Subcutaneous adipose tissue (tissue), 4 donors: ENCODE data around the gene ALDH1A3. TPM values are rescaled to one million over a fixed set of nuclear protein-coding genes. Genes with fewer than 3 reads are reported as not detected.

Experiments used
- total RNA-seq, 4 donors: library from RNA; depleted of rRNA; stranded (reverse); fragments of >200 nt; gene quantifications; one replicate each; pipeline ENCODE4 v1.1.0, GENCODE V29; 2016
- TF ChIP-seq, protein P1 (sequence below): fragments of 450-650 bp; IDR thresholded peaks from one replicate; pipeline ENCODE4 v1.5.1; 2016; ENCODE audit warnings: low read depth, mild to moderate bottlenecking, control low read depth, antibody characterized with exemption, moderate library complexity

The ALDH1A3 gene
- total RNA-seq, 4 donors from 2014 or later: 9.6 to 54.3 (median 36.6) TPM

DNA sequence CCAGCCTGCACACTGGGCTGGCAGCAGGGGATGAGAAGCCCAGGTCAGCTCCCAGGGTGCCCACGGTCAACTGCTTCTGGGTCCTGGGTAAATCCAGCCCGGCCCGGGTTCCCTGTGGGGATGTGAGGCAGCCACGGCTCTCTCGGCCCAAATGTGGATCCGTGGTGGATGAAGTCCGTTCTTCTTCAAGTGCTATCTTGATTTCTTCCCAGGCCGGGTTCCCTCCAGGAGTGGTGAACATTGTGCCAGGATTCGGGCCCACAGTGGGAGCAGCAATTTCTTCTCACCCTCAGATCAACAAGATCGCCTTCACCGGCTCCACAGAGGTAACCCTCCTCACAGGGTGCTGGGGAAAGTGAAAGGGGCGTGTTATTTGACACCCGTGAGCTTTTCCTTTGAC is 16.1 kb downstream of the ALDH1A3 start:
- TF ChIP-seq, protein P1, sequence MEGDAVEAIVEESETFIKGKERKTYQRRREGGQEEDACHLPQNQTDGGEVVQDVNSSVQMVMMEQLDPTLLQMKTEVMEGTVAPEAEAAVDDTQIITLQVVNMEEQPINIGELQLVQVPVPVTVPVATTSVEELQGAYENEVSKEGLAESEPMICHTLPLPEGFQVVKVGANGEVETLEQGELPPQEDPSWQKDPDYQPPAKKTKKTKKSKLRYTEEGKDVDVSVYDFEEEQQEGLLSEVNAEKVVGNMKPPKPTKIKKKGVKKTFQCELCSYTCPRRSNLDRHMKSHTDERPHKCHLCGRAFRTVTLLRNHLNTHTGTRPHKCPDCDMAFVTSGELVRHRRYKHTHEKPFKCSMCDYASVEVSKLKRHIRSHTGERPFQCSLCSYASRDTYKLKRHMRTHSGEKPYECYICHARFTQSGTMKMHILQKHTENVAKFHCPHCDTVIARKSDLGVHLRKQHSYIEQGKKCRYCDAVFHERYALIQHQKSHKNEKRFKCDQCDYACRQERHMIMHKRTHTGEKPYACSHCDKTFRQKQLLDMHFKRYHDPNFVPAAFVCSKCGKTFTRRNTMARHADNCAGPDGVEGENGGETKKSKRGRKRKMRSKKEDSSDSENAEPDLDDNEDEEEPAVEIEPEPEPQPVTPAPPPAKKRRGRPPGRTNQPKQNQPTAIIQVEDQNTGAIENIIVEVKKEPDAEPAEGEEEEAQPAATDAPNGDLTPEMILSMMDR: no peak

DNA sequence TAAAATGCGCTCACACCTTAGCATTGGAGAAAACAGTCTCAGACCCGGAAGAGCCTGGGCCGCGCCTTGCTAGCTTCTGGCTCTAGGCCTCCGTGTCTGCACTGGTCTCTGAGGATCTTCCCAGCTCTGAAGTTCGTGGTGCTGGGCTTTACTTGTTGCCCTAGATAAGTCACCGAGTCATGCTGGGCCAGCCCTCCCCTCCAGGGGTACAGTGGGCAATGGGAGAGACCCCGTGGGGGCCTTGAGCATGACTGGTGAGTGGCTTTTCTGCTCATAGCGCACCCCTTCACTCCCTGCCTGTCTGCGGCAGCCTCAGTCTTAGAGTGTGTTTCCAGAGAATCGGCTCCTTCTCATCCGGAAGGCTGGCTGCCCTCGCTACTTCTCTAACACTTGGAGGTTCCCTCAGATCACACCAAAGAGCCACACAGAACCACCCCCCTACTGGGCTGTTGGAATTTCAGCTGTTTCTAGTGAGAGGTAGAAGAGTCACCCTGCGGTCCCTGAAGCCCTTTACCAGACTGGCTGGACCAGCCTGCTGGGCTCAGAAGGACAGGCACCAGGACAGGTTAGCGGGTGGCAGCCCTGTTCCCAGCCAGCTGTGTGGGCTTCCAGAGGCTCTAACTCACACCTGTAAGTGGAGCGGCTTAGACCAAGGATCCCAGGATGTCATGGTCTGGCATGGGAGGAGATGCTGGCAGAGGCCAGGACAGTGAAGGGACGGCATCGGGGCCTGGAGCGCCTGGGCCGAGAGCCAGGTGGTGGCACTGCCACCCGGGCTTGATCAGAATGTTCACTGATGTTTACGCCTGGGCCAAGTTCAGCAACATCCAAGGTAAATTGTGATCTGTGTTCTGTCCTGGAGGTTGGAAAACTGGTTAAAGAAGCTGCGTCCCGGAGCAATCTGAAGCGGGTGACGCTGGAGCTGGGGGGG is 17.9 kb downstream of the ALDH1A3 start:
- TF ChIP-seq, protein P1: no peak

DNA sequence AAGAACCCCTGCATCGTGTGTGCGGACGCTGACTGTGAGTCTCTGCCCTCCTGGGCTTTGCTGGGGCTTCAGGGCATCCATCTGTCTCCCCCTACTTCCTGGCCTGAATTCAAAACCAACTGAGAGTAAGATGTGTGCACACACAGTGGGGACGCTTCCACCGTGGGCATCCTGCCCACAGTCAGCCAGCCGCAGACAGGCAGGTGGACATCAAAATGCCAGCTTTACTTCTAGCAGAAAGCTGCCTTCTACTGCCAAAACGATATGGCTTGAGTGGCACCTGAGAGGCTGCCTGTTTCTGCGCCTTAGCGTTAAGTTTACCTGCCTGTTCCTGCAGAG is 18.5 kb downstream of the ALDH1A3 start:
- TF ChIP-seq, protein P1: no peak

DNA sequence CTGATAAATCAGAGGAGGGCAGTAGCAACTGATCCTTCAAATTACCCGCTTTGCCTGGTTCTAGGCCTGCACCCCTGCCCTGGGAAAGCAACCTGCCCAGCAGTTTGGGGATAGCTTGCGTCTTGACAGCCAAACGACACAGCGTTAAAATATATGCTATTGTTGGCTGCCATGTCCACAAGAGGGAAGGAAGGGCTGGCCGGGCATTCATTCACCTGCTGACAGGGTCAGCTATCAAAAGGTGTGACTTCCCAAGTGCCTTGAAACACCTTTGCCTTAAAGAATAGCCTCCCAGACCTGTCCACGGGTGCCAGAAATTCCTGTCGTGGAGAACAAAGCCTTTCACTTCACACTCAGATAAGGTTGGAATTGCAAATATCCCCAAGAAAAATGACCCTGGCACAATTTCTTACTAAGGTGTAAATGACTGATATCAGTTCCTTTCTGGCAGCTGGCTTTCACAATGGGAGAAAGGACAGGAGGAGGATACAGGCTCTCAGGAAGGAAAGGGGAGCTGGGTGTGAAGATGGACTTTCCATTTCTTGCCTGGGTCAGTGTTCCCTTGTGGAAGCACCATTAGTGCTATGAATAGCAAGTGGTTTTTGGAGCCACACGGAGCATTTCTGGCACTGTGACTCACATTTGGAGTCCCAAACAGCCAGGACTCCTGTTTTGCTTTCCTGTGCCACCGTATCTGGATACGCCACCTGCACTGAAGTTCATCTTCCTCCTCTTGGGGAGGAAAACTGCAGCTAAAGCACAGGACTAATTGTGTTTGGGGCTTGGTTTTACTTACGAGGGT is 19.2 kb downstream of the ALDH1A3 start:
- TF ChIP-seq, protein P1: no peak

DNA sequence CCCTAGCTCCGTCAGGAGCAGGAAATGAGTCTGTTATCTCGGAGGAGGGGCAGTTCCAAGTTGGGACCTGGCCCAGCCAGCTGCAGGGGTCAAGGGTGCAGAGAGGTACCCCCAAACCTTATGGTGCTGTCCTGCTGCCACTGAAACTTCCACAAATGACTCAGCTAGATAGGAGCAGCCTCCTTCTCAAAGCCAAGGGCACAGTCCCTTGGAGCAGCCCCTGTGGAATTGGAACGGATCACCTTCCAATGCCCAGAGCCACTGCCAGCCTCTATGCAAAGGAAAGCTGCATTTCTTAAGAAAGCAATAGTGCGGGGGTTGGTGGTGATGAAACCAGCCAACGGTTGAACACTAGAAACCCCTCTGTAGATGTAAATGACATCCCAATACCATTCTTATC is 20.0 kb downstream of the ALDH1A3 start:
- TF ChIP-seq, protein P1: no peak

DNA sequence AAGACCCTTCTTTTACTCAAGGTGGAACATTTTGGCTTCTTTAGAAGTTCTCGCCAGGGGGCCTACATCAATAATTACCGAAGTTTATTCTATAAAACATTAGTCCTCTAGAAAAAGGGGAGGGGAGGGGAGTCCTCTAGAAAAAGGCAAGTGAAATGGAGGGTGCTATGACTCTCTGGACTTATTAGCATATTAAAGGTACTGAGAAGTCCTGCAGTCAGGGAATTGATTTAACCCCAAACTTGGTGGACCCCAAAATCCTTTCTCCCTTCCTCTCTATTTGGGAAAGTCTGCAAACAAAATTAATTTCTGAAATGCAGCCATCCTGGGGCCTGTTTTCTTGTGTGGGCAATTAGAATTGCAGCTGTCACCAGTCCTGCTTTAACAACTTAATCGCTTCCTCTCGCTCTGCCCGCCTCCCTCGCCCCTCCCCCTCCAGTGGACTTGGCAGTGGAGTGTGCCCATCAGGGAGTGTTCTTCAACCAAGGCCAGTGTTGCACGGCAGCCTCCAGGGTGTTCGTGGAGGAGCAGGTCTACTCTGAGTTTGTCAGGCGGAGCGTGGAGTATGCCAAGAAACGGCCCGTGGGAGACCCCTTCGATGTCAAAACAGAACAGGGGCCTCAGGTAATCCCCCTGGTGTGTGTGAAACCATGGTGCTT is 20.6 kb downstream of the ALDH1A3 start:
- TF ChIP-seq, protein P1: no peak

DNA sequence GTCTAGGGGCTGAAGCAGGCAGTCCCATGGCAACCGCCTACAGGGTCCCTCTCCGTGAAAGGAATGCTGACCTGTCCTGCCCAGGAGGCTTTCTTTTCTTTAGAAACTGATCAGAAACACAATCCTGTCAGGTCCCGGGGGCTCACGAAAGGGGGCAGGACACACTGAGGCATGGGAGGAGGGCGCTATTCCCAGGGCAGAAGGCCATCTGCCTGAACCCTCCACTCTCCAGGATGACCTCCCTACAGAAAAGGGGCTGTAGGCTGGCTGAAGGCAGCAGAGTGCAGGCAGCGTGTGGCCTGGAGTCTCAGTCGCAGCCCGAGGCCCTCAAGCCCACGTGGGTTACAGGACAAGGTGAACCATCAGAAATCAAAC is 21.2 kb downstream of the ALDH1A3 start:
- TF ChIP-seq, protein P1: no peak
